A549 treated with ZK216348 at 1 μM for 4 hours (cell line): ENCODE measurements around the gene TSPYL4. TPM values are rescaled to one million over a fixed set of nuclear protein-coding genes. Genes with fewer than 3 reads are reported as not detected.

Experiments
- total RNA-seq: library from RNA; stranded (reverse); fragments of 200-300 nt; extraction: Qiagen RNA extraction; gene quantifications from 5 replicates; pipeline ENCODE4 v1.2.3, GENCODE V29; 2022; ENCODE audit warnings: low read depth

TSPYL4 gene
- 2.8 to 3.7 TPM (median 3.2 TPM) in 5 replicates for total RNA-seq

GRCh38 chr6:116253505-116254296 lies at the start of gene TSPYL4:
Gene TSPYL4 (minus strand): TSS chr6:116254075. CDS start chr6:116254008, 67 bp downstream.

GRCh38 chr6:116279232-116280160 lies 25.6 kb upstream of the TSPYL4 start, which contains the start of gene TSPYL1:
Gene TSPYL1 (minus strand): TSS chr6:116279930. CDS start chr6:116279830, 100 bp downstream.

Other genes starting within 250 kb of the TSPYL4 start
- 0.93 to 1.7 TPM (median 1.3 TPM) in 5 replicates for gene FRK, start 193.2 kb downstream of the TSPYL4 start, total RNA-seq
- 21.6 to 32.8 TPM (median 28.3 TPM) in 5 replicates for gene NT5DC1, start 153.2 kb downstream of the TSPYL4 start, total RNA-seq
- gene COL10A1, start 127.9 kb downstream of the TSPYL4 start, total RNA-seq = not detected in 5 replicates
- gene TSPYL1, start 25.9 kb upstream of the TSPYL4 start, total RNA-seq = 24.3 to 34.9 TPM (median 30.2 TPM) in 5 replicates
- 11.3 to 16.7 TPM (median 15.1 TPM) in 5 replicates for gene DSE, start 116.9 kb upstream of the TSPYL4 start, total RNA-seq
- gene CALHM6, start 207.3 kb upstream of the TSPYL4 start, total RNA-seq = not detected in 5 replicates